Endothelial cell (in vitro differentiated cells): Measurements from ENCODE around the gene PAPPA. TPM values are rescaled to one million over a fixed set of nuclear protein-coding genes. Genes with fewer than 3 reads are reported as not detected.
A peak's percentile ranks its signal among the peaks of the same experiment; 100 is the strongest.

Experiments
- DNase-seq: peaks from one replicate; pipeline ENCODE4 v3.0.0; 2021; ENCODE audit warnings: low spot score
- H3K27ac Mint-ChIP-seq: one replicate; pipeline ENCODE4 v1.8.0; 2021; ENCODE audit warnings: mixed read lengths, inconsistent platforms; ENCODE audit not compliant: unreplicated experiment
- H3K27me3 Mint-ChIP-seq: one replicate; pipeline ENCODE4 v1.8.0; 2021; ENCODE audit warnings: mild to moderate bottlenecking, moderate library complexity, mixed read lengths, inconsistent platforms; ENCODE audit not compliant: unreplicated experiment
- H3K36me3 Mint-ChIP-seq: one replicate; pipeline ENCODE4 v1.8.0; 2021; ENCODE audit warnings: mild to moderate bottlenecking, low read depth, mixed read lengths, inconsistent platforms; ENCODE audit not compliant: unreplicated experiment
- H3K4me1 Mint-ChIP-seq: one replicate; pipeline ENCODE4 v1.8.0; 2021; ENCODE audit warnings: mild to moderate bottlenecking, mixed read lengths, inconsistent platforms; ENCODE audit not compliant: unreplicated experiment
- H3K4me3 Mint-ChIP-seq: one replicate; pipeline ENCODE4 v1.8.0; 2021; ENCODE audit warnings: mild to moderate bottlenecking, mixed read lengths, inconsistent platforms; ENCODE audit not compliant: unreplicated experiment
- H3K9me3 Mint-ChIP-seq: one replicate; pipeline ENCODE4 v1.8.0; 2021; ENCODE audit warnings: mixed read lengths, inconsistent platforms; ENCODE audit not compliant: unreplicated experiment
- total RNA-seq: library from RNA; stranded (reverse); fragmentation: NEBNext Ultra II Directional; extraction: Animal tissue kit (Norgen Biotek cat#: 25700); gene quantifications from one replicate; pipeline ENCODE4 v1.2.1, GENCODE V29; 2021; ENCODE audit not compliant: unreplicated experiment
- TF ChIP-seq, protein P1 (sequence below): fragments of 200-600 bp; sonication (generic); IDR thresholded peaks from one replicate; pipeline ENCODE4 v1.5.0; 2021; ENCODE audit warnings: antibody characterized with exemption; ENCODE audit not compliant: unreplicated experiment

PAPPA gene
- total RNA-seq, 1 donor from 2014 or later: 1.4 TPM

DNA sequence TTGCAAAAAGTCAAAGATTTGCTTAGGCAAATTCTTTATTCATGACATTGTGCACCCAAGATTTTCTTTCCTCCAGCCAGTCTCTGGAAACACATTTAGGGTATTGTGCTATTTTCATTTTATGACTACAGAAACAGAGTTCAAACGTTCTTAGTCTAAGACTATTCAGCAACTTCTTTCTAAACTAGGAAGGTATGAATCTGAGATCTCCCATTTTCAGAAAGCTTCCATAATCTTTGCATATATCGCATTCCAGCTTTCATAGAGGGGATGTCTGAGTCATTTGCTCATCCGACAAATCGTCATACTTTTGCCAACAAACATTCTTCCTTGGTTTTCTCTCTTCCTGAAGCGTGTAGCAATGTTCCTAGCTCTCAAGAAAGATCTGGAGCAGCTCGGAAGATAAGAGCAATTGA, 1.6 kb upstream of the PAPPA start:
- Mint-ChIP-seq H3K27me3 (peaks cover 8% of the 10 kb centered on the region), H3K4me3 (no peak overlapping the region), H3K9me3 (no peaks in the 10 kb centered on the region), H3K36me3 (no peaks in the 10 kb centered on the region), H3K27ac (no peak overlapping the region), H3K4me1 (peaks cover 17% of the 10 kb centered on the region)
- TF ChIP-seq, protein P1, sequence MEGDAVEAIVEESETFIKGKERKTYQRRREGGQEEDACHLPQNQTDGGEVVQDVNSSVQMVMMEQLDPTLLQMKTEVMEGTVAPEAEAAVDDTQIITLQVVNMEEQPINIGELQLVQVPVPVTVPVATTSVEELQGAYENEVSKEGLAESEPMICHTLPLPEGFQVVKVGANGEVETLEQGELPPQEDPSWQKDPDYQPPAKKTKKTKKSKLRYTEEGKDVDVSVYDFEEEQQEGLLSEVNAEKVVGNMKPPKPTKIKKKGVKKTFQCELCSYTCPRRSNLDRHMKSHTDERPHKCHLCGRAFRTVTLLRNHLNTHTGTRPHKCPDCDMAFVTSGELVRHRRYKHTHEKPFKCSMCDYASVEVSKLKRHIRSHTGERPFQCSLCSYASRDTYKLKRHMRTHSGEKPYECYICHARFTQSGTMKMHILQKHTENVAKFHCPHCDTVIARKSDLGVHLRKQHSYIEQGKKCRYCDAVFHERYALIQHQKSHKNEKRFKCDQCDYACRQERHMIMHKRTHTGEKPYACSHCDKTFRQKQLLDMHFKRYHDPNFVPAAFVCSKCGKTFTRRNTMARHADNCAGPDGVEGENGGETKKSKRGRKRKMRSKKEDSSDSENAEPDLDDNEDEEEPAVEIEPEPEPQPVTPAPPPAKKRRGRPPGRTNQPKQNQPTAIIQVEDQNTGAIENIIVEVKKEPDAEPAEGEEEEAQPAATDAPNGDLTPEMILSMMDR: no peak
- no peak for DNase-seq

DNA sequence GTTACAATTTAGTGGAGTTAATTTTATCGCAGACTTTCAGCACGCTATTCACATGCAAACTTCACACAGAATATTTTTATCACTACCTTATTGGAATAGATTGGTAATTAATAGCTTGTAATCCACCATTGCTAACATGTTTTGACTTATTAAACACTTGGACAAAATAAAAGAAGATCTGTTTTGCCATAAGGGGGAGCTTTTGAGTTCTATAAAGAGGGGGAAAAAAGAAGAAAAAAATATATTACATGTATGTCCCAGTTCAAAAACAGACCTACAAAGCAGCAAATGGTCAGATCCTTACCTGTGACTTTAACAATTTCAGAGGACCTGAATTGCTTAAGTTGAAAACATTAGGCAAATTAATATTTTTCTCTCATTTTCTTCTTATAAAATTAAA, 1.2 kb upstream of the PAPPA start:
- no peaks in the 10 kb centered on the region for H3K36me3 Mint-ChIP-seq
- DNase-seq: no peak
- no peak overlapping the region for H3K27ac Mint-ChIP-seq
- H3K9me3 Mint-ChIP-seq: no peaks in the 10 kb centered on the region
- peaks cover 17% of the 10 kb centered on the region for H3K4me1 Mint-ChIP-seq
- H3K27me3 Mint-ChIP-seq: peaks cover 8% of the 10 kb centered on the region
- TF ChIP-seq, protein P1: peak; percentile 29
- H3K4me3 Mint-ChIP-seq: no peak overlapping the region

DNA sequence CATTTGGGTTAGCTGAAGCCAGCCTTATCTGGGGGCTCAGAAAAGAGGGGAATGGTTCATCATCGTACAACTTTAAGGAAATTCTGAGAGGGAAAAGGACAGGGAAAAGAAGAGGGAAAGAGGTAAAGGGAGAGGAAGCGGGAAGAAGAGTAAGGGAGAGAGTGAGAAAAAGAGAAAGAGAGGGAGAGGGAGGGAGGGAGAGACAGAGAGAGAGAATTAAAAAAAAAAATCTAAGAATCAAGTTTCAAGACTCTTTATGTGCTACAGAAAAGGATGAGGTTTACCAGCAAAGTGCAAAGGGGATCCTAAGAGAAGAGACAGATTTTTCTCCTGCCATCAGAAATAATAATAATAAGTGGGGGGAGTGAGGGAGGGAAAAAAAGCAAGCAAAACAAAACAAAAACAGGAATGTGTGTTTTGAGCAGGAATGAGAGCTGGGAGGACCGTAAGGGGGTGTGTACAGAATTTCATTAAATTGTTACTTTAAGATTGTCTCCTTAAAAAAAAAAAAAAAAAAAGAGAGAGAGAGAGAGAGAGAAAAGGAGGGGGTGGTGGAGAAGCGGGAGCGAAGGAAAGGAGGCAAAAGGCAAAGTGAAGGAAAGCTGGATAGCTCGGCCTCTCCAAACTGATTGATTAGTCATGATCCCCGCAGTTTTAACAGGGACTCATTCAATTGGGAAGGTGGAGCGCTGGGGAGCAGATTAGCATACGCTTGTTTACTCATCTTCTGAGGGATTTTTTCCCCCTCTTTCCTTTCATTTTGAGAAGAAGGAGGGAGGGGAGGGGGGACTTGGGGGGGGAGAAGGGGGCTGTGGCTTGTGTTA, 438 bp upstream of the PAPPA start:
- Mint-ChIP-seq H3K27ac (no peak overlapping the region), H3K27me3 (peaks cover 8% of the 10 kb centered on the region), H3K4me1 (peaks cover 17% of the 10 kb centered on the region), H3K4me3 (peak overlapping the region; percentile 91), H3K9me3 (no peaks in the 10 kb centered on the region), H3K36me3 (no peaks in the 10 kb centered on the region)
- DNase-seq: no peak
- TF ChIP-seq, protein P1: no peak

DNA sequence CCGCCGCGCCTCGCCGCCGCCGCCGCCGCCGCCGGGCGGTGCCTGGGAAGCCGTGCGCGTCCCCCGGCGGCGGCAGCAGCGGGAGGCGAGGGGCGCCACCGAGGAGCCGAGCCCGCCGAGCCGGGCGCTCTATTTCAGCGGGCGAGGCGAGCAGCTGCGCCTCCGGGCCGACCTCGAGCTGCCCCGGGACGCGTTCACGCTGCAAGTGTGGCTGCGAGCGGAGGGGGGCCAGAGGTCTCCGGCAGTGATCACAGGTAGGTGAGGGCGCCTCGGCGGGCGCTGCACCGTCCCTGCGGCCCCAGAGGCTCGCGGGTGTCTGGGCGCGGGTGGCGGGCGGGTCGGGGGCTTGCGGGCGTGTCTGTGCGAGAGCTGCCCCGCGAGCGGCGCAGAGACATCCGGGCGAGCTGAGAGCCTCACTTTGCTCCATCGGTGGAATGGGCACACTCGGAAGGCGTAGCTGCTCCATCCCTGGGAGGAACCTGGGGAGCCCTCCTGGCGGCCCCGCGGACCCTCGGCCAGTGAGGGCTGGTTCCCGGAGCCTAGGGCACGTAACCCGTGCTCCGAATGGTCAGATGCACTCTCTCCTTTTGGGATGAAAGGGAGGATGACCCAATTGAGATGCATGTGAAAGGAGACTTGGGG, 864 bp downstream of the PAPPA start:
- Mint-ChIP-seq H3K4me3 (peak overlapping the region; percentile 87), H3K27ac (no peak overlapping the region)

More for the DNA sequence above, 864 bp downstream of the PAPPA start:
- Mint-ChIP-seq H3K36me3 (no peaks in the 10 kb centered on the region), H3K9me3 (no peaks in the 10 kb centered on the region), H3K4me1 (peaks cover 19% of the 10 kb centered on the region), H3K27me3 (peaks cover 10% of the 10 kb centered on the region)
- DNase-seq: peak; percentile 42
- TF ChIP-seq, protein P1: no peak
